22Rv1 (cell line): ENCODE data around the gene LIG1.

Experiments
- H3K27ac ChIP-seq: fragments of 450-650 bp; 2 replicates; pipeline ENCODE4 v1.5.1; 2017
- CTCF ChIP-seq: fragments of 450-650 bp; IDR thresholded peaks from 2 replicates; pipeline ENCODE4 v1.5.1; 2017; ENCODE audit warnings: mild to moderate bottlenecking
- ZFX ChIP-seq: fragments of 450-650 bp; IDR thresholded peaks from 2 replicates; pipeline ENCODE4 v1.6.1; 2017; ENCODE audit warnings: antibody characterized with exemption, borderline replicate concordance

Gene LIG1

GRCh38 chr19:48137411-48137810 lies 32.7 kb downstream of the LIG1 start:
- TF ChIP-seq ZFX (no peak), CTCF (no peak)
- H3K27ac ChIP-seq = no peak overlapping the region

GRCh38 chr19:48136547-48136946 lies 33.6 kb downstream of the LIG1 start:
- H3K27ac ChIP-seq = peak overlapping the region; percentile 22; the same call in 1 of the 2 replicates
- no peak for TF ChIP-seq ZFX
- TF ChIP-seq CTCF = no peak

- no peak for TF ChIP-seq CTCF
- TF ChIP-seq ZFX = no peak
Observed at GRCh38 chr19:48135411-48135810, 34.7 kb downstream of the LIG1 start.

GRCh38 chr19:48133094-48133493 lies 37.0 kb downstream of the LIG1 start:
- TF ChIP-seq CTCF (no peak), ZFX (no peak)
- H3K27ac ChIP-seq = no peak overlapping the region

More at GRCh38 chr19:48135411-48135810, 34.7 kb downstream of the LIG1 start:
- peak overlapping the region; percentile 22; the same call in 1 of the 2 replicates for H3K27ac ChIP-seq

- no peak for TF ChIP-seq ZFX
- TF ChIP-seq CTCF = no peak
- no peak overlapping the region for H3K27ac ChIP-seq
Observed at GRCh38 chr19:48127561-48127960, 42.6 kb downstream of the LIG1 start.

GRCh38 chr19:48123907-48124651 lies 46.1 kb downstream of the LIG1 start:
- H3K27ac ChIP-seq = no peak overlapping the region
- TF ChIP-seq CTCF (no peak), ZFX (no peak)

- H3K27ac ChIP-seq = no peak overlapping the region
- TF ChIP-seq ZFX (no peak), CTCF (no peak)
Observed at GRCh38 chr19:48122421-48122820, 47.7 kb downstream of the LIG1 start.
